VCaP (cell line): ENCODE data around the gene HS6ST3.

Source experiments
- H3K27ac ChIP-seq: fragments of 450-650 bp; 2 replicates; pipeline ENCODE4 v1.5.1; 2017
- TF ChIP-seq, protein P1 (sequence below): fragments of 450-650 bp; conservative IDR thresholded peaks from 2 replicates; pipeline ENCODE4 v1.5.1; 2017; ENCODE audit warnings: mild to moderate bottlenecking, moderate library complexity

The HS6ST3 gene

GRCh38 chr13:96214824-96215445 is 125.0 kb downstream of the HS6ST3 start:
- H3K27ac ChIP-seq = no peak overlapping the region
- TF ChIP-seq, protein P1, sequence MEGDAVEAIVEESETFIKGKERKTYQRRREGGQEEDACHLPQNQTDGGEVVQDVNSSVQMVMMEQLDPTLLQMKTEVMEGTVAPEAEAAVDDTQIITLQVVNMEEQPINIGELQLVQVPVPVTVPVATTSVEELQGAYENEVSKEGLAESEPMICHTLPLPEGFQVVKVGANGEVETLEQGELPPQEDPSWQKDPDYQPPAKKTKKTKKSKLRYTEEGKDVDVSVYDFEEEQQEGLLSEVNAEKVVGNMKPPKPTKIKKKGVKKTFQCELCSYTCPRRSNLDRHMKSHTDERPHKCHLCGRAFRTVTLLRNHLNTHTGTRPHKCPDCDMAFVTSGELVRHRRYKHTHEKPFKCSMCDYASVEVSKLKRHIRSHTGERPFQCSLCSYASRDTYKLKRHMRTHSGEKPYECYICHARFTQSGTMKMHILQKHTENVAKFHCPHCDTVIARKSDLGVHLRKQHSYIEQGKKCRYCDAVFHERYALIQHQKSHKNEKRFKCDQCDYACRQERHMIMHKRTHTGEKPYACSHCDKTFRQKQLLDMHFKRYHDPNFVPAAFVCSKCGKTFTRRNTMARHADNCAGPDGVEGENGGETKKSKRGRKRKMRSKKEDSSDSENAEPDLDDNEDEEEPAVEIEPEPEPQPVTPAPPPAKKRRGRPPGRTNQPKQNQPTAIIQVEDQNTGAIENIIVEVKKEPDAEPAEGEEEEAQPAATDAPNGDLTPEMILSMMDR = no peak

DNA sequence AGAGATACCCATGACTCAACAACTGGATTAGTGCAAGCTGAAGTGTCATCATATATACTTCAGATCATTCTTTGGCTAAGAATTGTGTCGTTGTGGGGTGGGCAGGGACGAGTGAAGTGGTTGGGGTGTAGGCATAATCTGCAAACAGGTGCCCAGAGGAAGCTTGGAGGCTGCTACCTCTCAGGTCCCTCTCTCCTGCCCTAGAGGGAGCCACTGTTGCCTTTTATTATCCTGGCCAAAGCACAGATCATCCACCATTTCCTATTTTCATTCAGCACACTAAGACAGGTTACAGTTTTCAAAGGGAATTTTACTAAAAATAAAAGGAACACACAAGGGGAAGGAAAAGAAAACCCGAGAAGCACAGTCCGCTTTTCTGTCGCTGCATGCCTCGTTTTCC is 126.6 kb downstream of the HS6ST3 start:
- TF ChIP-seq, protein P1 = no peak
- no peak overlapping the region for H3K27ac ChIP-seq

- H3K27ac ChIP-seq = no peak overlapping the region
- TF ChIP-seq, protein P1 = no peak
Observed at GRCh38 chr13:96218475-96218874, 128.6 kb downstream of the HS6ST3 start.

DNA sequence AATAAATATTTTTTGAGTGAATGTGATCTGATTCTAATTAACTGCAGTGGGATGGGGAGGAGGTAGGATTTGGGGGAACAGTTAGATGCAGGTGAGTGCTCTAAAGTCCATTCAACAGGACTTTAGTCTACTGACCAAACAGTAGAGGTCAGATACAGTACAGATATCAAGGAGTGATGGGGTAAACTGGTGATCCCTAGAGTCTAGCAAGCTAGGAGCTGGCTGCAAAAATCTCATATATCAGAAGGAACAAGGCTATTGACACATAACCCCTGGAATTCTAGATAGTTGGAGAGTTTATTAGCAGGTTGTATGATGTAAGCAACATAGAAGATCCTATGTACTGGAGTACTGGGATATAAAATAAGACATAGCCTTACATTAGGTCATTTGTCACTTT is 131.6 kb downstream of the HS6ST3 start:
- no peak overlapping the region for H3K27ac ChIP-seq
- TF ChIP-seq, protein P1 = no peak

- TF ChIP-seq, protein P1 = no peak
- no peak overlapping the region for H3K27ac ChIP-seq
Observed at GRCh38 chr13:96223231-96223630, 133.3 kb downstream of the HS6ST3 start.

DNA sequence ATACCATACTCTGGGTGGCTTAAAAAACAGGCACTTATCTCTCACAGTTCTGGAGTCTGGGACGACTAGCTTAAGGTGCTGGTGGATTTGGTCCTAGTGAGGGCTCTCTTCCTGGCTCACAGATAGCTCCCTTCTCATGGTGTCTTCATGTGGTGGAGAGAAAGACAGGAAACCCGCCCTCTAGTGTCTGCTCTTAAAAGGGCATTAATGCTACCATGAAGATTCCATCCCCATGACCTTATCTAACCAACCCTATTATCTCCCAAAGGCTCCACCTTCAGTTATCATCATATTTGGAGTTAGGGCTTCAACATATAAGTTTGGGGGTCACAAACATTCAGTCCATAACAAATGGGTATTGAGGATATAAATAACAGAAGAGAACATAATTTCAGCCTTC is 139.4 kb downstream of the HS6ST3 start:
- H3K27ac ChIP-seq = no peak overlapping the region
- TF ChIP-seq, protein P1 = peak; percentile 74

- H3K27ac ChIP-seq = no peak overlapping the region
Observed at GRCh38 chr13:96238241-96238640, 148.3 kb downstream of the HS6ST3 start.

More at GRCh38 chr13:96238241-96238640, 148.3 kb downstream of the HS6ST3 start:
- TF ChIP-seq, protein P1 = no peak
